GM18505 (cell line): Measurements from ENCODE around the gene SLC2A9.

Experiments
- ATAC-seq: cut with Tn5 transposase; IDR thresholded peaks from one replicate; pipeline ENCODE4 v1.9.1; 2021; ENCODE audit not compliant: unreplicated experiment
- POLR2A ChIP-seq: IDR thresholded peaks from 4 replicates; pipeline ENCODE4 v1.6.1; 2011; ENCODE audit warnings: borderline replicate concordance; ENCODE audit not compliant: insufficient read depth, insufficient read length; ENCODE audit errors: extremely low read depth

The SLC2A9 gene

GRCh38 chr4:10034612-10035104, 13.4 kb upstream of the SLC2A9 start:
- ATAC-seq: no peak
- TF ChIP-seq POLR2A: no peak

GRCh38 chr4:10034136-10034535, 12.8 kb upstream of the SLC2A9 start:
- no peak for TF ChIP-seq POLR2A
- ATAC-seq: no peak

GRCh38 chr4:10033191-10033881, 12.0 kb upstream of the SLC2A9 start:
- ATAC-seq: no peak
- no peak for TF ChIP-seq POLR2A

GRCh38 chr4:10032625-10033024, 11.3 kb upstream of the SLC2A9 start:
- ATAC-seq: no peak
- TF ChIP-seq POLR2A: no peak

DNA sequence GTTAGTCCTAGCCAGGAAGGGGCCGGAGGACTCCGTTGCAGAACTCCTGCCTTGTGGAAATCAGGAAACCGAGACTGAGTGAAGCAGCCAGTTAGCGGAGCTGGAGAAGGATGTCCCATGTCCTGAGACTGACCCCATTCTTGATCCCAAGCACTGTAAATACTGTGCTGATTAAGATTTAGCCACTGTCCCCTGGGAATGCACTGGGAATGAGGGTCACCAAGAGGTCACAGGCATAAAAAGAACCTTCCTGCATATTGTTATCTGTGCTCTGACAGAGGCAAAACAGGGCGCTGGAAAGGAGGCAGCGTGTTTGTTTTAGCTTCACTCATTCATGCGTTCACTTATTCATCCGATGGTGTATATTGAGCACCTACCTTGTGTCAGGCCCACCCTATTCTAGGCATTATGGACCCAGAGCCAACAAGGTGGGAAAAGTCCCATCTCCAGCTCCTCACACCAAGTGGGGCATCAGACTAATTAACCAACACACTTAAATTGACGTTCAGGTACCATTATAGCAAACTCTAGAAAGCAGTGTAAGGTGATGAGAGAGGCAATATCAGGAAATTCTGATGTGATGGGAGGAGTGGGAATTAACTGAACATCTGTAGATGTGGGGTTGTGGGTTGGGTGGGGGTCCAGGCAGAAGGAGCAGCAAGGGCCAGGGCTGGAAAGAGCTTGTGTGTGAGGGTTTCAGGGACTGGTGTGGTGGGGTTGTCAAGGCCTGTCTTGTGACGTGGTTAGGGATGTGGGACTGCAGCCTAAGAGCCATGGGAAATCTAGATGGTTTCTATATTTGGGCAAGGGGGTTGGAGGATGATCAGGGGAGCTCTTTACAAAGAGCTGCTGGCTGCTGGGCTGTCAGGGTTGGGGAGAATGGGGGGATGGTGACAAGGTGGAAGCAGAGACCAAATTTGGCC, 10.6 kb upstream of the SLC2A9 start:
- ATAC-seq: no peak
- TF ChIP-seq POLR2A: no peak

GRCh38 chr4:10030972-10031667, 9.8 kb upstream of the SLC2A9 start:
- no peak for TF ChIP-seq POLR2A
- ATAC-seq: no peak

DNA sequence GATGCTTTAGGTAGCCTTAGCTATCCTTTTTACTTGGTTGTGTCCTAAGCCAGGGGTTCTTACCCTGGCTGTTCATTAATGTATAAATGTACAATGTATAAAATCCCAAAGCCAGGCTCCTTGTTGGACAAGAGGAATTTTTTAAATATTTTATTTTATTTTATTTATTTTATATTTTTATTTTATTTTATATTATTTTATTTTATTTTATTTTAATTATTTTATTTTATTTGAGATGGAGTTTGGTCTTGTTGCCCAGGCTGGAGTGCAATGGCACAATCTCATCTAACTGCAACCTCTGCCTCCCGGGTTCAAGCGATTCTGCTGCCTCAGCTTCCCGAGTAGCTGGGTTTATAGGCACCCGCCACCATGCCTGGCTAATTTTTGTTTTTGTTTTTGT, 8.1 kb upstream of the SLC2A9 start:
- no peak for ATAC-seq
- no peak for TF ChIP-seq POLR2A

DNA sequence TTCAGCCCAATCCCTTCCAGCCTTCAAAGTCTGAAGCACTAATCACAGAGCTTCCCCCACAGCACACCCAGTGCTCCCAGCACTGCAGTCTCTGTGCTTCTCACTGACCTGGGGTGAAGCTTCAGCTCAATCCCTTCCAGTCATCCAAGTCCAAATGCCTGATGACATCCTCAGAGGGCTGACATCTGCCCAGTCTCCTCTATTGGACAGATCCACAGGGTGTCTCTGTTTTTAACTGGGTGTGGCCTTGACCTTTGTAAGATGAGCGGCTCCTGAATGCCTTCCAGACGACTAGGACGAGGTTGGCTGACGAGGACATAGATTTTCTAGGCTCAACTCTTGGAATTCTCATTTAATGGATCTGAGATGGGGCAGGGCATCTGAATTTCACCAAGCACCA, 7.6 kb upstream of the SLC2A9 start:
- no peak for ATAC-seq
- no peak for TF ChIP-seq POLR2A

DNA sequence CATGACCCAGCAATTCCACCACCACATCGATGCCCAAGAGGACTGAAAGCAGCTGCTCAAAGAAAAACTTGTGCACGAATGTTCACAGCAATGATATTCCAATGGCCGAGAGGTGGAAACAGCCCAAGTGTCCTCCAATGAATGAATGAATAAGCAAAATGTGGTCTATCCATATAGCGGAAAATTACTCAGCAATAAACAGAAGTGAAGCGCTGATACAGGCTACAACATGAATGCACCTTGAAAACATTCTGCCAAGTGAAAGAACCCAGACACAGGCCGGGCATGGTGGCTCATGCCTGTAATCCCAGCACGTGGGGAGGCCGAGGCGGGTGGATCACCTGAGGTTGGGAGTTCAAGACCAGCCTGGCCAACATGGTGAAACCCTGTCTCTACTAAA, 5.2 kb upstream of the SLC2A9 start:
- no peak for ATAC-seq

GRCh38 chr4:10025230-10025806, 4.0 kb upstream of the SLC2A9 start:
- TF ChIP-seq POLR2A: no peak
- ATAC-seq: no peak

More for the DNA sequence above, 5.2 kb upstream of the SLC2A9 start:
- no peak for TF ChIP-seq POLR2A

- TF ChIP-seq POLR2A: no peak
- ATAC-seq: no peak
These were observed 3.0 kb upstream of the SLC2A9 start for GRCh38 chr4:10024303-10024702.

DNA sequence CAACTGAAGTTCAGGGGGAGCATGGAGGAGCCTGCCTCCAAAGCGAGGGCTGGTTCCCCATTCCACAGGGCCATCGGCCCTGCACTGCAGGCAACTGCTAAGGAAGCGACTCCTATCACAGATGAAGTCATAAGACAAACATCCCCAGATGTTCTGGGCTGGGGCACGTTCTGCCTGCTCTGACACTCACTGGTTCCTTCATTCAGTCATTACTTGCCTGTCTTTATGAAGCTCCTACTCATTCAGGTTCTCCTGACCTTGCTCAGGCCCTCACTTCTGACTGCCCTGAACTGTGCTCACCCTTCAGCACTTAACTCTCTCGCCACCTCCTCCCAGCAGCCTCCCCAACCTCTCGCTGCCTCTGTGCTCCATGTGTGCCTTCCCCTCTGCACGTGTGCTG, 2.5 kb upstream of the SLC2A9 start:
- no peak for TF ChIP-seq POLR2A
- ATAC-seq: no peak

- no peak for ATAC-seq
- no peak for TF ChIP-seq POLR2A
These were observed 1.7 kb upstream of the SLC2A9 start for GRCh38 chr4:10023050-10023419.
